Measurements from ENCODE around the gene SF3B4. TPM values are rescaled to one million over a fixed set of nuclear protein-coding genes. Genes with fewer than 3 reads are reported as not detected.

Gene SF3B4
- total RNA-seq, 5 donors from 2014 or later (not counting 1 experiment from before 2014, with no cell fraction given) = 45.3 to 54.6 (median 51.6) TPM

GRCh38 chr1:149936992-149937705, 9.5 kb upstream of the SF3B4 start:
- H3K4me3 Mint-ChIP-seq = no peak overlapping the region
- CTCF ChIA-PET = no interaction called here
- ATAC-seq (replicated peaks in 1 of 4) = no peak

GRCh38 chr1:149936170-149936991, 8.8 kb upstream of the SF3B4 start, which contains the start of gene MTMR11:
TSS of gene MTMR11 (minus strand) at chr1:149936879. CDS start at chr1:149936647, 232 bp downstream.
- POLR2A ChIA-PET = no interaction called here
- H3K4me3 ChIP-seq (ENCODE audit: control insufficient read depth in 1 of 2, extremely low read depth in 1 of 2, low read length in 1 of 2) = no peak within 1 kb of the TSS
- peak within 1 kb of the TSS in 1 of 2 donors; percentile 34 for H3K27ac Mint-ChIP-seq

More at GRCh38 chr1:149936992-149937705, 9.5 kb upstream of the SF3B4 start:
- Histone ChIP-seq H3K9me3 (no peaks in the 10 kb centered on the region), H3K27me3 (replicated peaks in 1 of 2; ENCODE audit: control insufficient read depth in 2 of 2, extremely low read depth in 1 of 2, insufficient read depth in 2 of 2, low read length in 1 of 2) (peaks cover 0 to 3% of the 10 kb centered on the region in 2 experiments), H3K27ac (ENCODE audit: low read length) (no peak overlapping the region), H3K4me3 (ENCODE audit: control insufficient read depth in 1 of 2, extremely low read depth in 1 of 2, low read length in 1 of 2) (no peak overlapping the region), H3K4me1 (ENCODE audit: control insufficient read depth in 1 of 2, extremely low read depth in 1 of 2, insufficient read depth in 2 of 2, low read length in 2 of 2) (peaks cover 6 to 13% of the 10 kb centered on the region in 2 experiments), H3K36me3 (ENCODE audit: control insufficient read depth in 2 of 2, extremely low read depth in 1 of 2, insufficient read depth in 1 of 2, low read length in 1 of 2) (no peaks in the 10 kb centered on the region)
- Mint-ChIP-seq H3K4me1 (peaks cover 8 to 21% (median 19%) of the 10 kb centered on the region in 3 donors), H3K9me3 (no peaks in the 10 kb centered on the region), H3K36me3 (no peaks in the 10 kb centered on the region), H3K27me3 (peaks cover under 1 to 4% of the 10 kb centered on the region in 2 donors), H3K27ac (peak overlapping the region in 1 of 2 donors; percentile 34)
- POLR2A ChIA-PET = no interaction called here
- 100% methylated on average over 3 of the region's 8 CpGs for WGBS (ENCODE audit: insufficient coverage)
- DNase-seq = no peak

GRCh38 chr1:149934356-149934755, 6.8 kb upstream of the SF3B4 start:
- POLR2A ChIA-PET = interaction anchor here in 1 of 2 donors (0.6 kb wide), 1 partner anchor 269 kb away, joined by 6 read pairs; no protein-coding TSS in a partner anchor
- CTCF ChIA-PET = no interaction called here
- Histone ChIP-seq H3K36me3 (ENCODE audit: control insufficient read depth in 2 of 2, extremely low read depth in 1 of 2, insufficient read depth in 1 of 2, low read length in 1 of 2) (no peaks in the 10 kb centered on the region), H3K27ac (ENCODE audit: low read length) (no peak overlapping the region), H3K4me1 (ENCODE audit: control insufficient read depth in 1 of 2, extremely low read depth in 1 of 2, insufficient read depth in 2 of 2, low read length in 2 of 2) (peaks cover 6 to 13% of the 10 kb centered on the region in 2 experiments), H3K4me3 (ENCODE audit: control insufficient read depth in 1 of 2, extremely low read depth in 1 of 2, low read length in 1 of 2) (no peak overlapping the region), H3K9me3 (no peaks in the 10 kb centered on the region), H3K27me3 (replicated peaks in 1 of 2; ENCODE audit: control insufficient read depth in 2 of 2, extremely low read depth in 1 of 2, insufficient read depth in 2 of 2, low read length in 1 of 2) (peaks cover 0 to 3% of the 10 kb centered on the region in 2 experiments)
- ATAC-seq (replicated peaks in 1 of 4) (no peak), DNase-seq (no peak)
- peaks cover 8 to 25% (median 19%) of the 10 kb centered on the region in 3 donors for H3K4me1 Mint-ChIP-seq
- H3K36me3 Mint-ChIP-seq = no peaks in the 10 kb centered on the region
- WGBS (ENCODE audit: insufficient coverage) = no CpG with 5 or more reads among the region's 2 CpGs
- peaks cover 2 to 4% of the 10 kb centered on the region in 2 donors for H3K27me3 Mint-ChIP-seq
- H3K4me3 Mint-ChIP-seq = no peak overlapping the region
- no peak overlapping the region for H3K27ac Mint-ChIP-seq
- no peaks in the 10 kb centered on the region for H3K9me3 Mint-ChIP-seq

More at GRCh38 chr1:149936170-149936991, 8.8 kb upstream of the SF3B4 start, which contains the start of gene MTMR11:
- Mint-ChIP-seq H3K4me1 (peaks cover 8 to 21% (median 21%) of the 10 kb centered on the region in 3 donors), H3K4me3 (no peak within 1 kb of the TSS), H3K9me3 (no peaks in the 10 kb centered on the region), H3K36me3 (no peaks in the 10 kb centered on the region), H3K27me3 (peaks cover 2 to 4% of the 10 kb centered on the region in 2 donors)
- CTCF ChIA-PET = no interaction called here
- no peak for DNase-seq
- peaks cover 0 to 3% of the 10 kb centered on the region in 2 experiments for H3K27me3 ChIP-seq (replicated peaks in 1 of 2; ENCODE audit: control insufficient read depth in 2 of 2, extremely low read depth in 1 of 2, insufficient read depth in 2 of 2, low read length in 1 of 2)
- ATAC-seq (replicated peaks in 1 of 4) = no peak
- no peaks in the 10 kb centered on the region for H3K9me3 ChIP-seq
- peaks cover 6 to 13% of the 10 kb centered on the region in 2 experiments for H3K4me1 ChIP-seq (ENCODE audit: control insufficient read depth in 1 of 2, extremely low read depth in 1 of 2, insufficient read depth in 2 of 2, low read length in 2 of 2)
- no peak within 1 kb of the TSS for H3K27ac ChIP-seq (ENCODE audit: low read length)
- no peaks in the 10 kb centered on the region for H3K36me3 ChIP-seq (ENCODE audit: control insufficient read depth in 2 of 2, extremely low read depth in 1 of 2, insufficient read depth in 1 of 2, low read length in 1 of 2)
- 92% methylated on average over 2 of the region's 18 CpGs for WGBS (ENCODE audit: insufficient coverage)

- Mint-ChIP-seq H3K36me3 (no peaks in the 10 kb centered on the region), H3K4me3 (no peak overlapping the region), H3K4me1 (peaks cover 14 to 30% (median 23%) of the 10 kb centered on the region in 3 donors), H3K9me3 (no peaks in the 10 kb centered on the region), H3K27me3 (peaks cover 2 to 4% of the 10 kb centered on the region in 2 donors), H3K27ac (no peak overlapping the region)
- ChIA-PET POLR2A (interaction anchor here in 1 of 2 donors (0.5 kb wide), 1 partner anchor 244 kb away, joined by 5 read pairs; no protein-coding TSS in a partner anchor), CTCF (no interaction called here)
- Histone ChIP-seq H3K9me3 (no peaks in the 10 kb centered on the region), H3K4me1 (ENCODE audit: control insufficient read depth in 1 of 2, extremely low read depth in 1 of 2, insufficient read depth in 2 of 2, low read length in 2 of 2) (peaks cover 10 to 17% of the 10 kb centered on the region in 2 experiments), H3K36me3 (ENCODE audit: control insufficient read depth in 2 of 2, extremely low read depth in 1 of 2, insufficient read depth in 1 of 2, low read length in 1 of 2) (no peaks in the 10 kb centered on the region), H3K27ac (ENCODE audit: low read length) (no peak overlapping the region), H3K4me3 (ENCODE audit: control insufficient read depth in 1 of 2, extremely low read depth in 1 of 2, low read length in 1 of 2) (no peak overlapping the region), H3K27me3 (replicated peaks in 1 of 2; ENCODE audit: control insufficient read depth in 2 of 2, extremely low read depth in 1 of 2, insufficient read depth in 2 of 2, low read length in 1 of 2) (peaks cover 0 to 3% of the 10 kb centered on the region in 2 experiments)
- no peak for ATAC-seq (replicated peaks in 1 of 4)
- 100% methylated on average over 4 of the region's 4 CpGs for WGBS (ENCODE audit: insufficient coverage)
- DNase-seq = no peak
Observed at GRCh38 chr1:149933208-149933607, 5.6 kb upstream of the SF3B4 start.

- H3K27ac ChIP-seq (ENCODE audit: low read length) = no peak overlapping the region
- H3K4me3 Mint-ChIP-seq = no peak overlapping the region
- peaks cover 7 to 14% of the 10 kb centered on the region in 2 experiments for H3K4me1 ChIP-seq (ENCODE audit: control insufficient read depth in 1 of 2, extremely low read depth in 1 of 2, insufficient read depth in 2 of 2, low read length in 2 of 2)
- peaks cover 2 to 4% of the 10 kb centered on the region in 2 donors for H3K27me3 Mint-ChIP-seq
- peaks cover 3% of the 10 kb centered on the region for H3K36me3 Mint-ChIP-seq
- H3K27ac Mint-ChIP-seq = no peak overlapping the region
- H3K27me3 ChIP-seq (replicated peaks in 1 of 2; ENCODE audit: control insufficient read depth in 2 of 2, extremely low read depth in 1 of 2, insufficient read depth in 2 of 2, low read length in 1 of 2) = peaks cover 0 to 3% of the 10 kb centered on the region in 2 experiments
- WGBS (ENCODE audit: insufficient coverage) = 96% methylated on average over 4 of the region's 8 CpGs
- H3K36me3 ChIP-seq (ENCODE audit: control insufficient read depth in 2 of 2, extremely low read depth in 1 of 2, insufficient read depth in 1 of 2, low read length in 1 of 2) = no peaks in the 10 kb centered on the region
- peaks cover 17 to 29% (median 20%) of the 10 kb centered on the region in 3 donors for H3K4me1 Mint-ChIP-seq
- H3K9me3 Mint-ChIP-seq = no peaks in the 10 kb centered on the region
- ATAC-seq (replicated peaks in 1 of 4) (no peak), DNase-seq (no peak)
- ChIA-PET CTCF (interaction anchor here in 1 of 2 donors (0.7 kb wide), 1 partner anchor 689 kb away, joined by 3 read pairs; no protein-coding TSS in a partner anchor), POLR2A (no interaction called here)
- H3K9me3 ChIP-seq = no peaks in the 10 kb centered on the region
- no peak overlapping the region for H3K4me3 ChIP-seq (ENCODE audit: control insufficient read depth in 1 of 2, extremely low read depth in 1 of 2, low read length in 1 of 2)
Observed at GRCh38 chr1:149932474-149932873, 4.9 kb upstream of the SF3B4 start.

GRCh38 chr1:149931212-149931790, 3.7 kb upstream of the SF3B4 start:
- ChIA-PET CTCF (no interaction called here), POLR2A (no interaction called here)
- Mint-ChIP-seq H3K36me3 (peaks cover 4% of the 10 kb centered on the region), H3K4me1 (peaks cover 24 to 31% (median 24%) of the 10 kb centered on the region in 3 donors), H3K9me3 (no peaks in the 10 kb centered on the region), H3K27me3 (peaks cover 2 to 4% of the 10 kb centered on the region in 2 donors), H3K27ac (no peak overlapping the region), H3K4me3 (no peak overlapping the region)
- H3K36me3 ChIP-seq (ENCODE audit: control insufficient read depth in 2 of 2, extremely low read depth in 1 of 2, insufficient read depth in 1 of 2, low read length in 1 of 2) = peaks cover 2% of the 10 kb centered on the region in 2 donors
- H3K4me1 ChIP-seq (ENCODE audit: control insufficient read depth in 1 of 2, extremely low read depth in 1 of 2, insufficient read depth in 2 of 2, low read length in 2 of 2) = peaks cover 13 to 21% of the 10 kb centered on the region in 2 experiments
- H3K27ac ChIP-seq (ENCODE audit: low read length) = no peak overlapping the region
- no peak overlapping the region for H3K4me3 ChIP-seq (ENCODE audit: control insufficient read depth in 1 of 2, extremely low read depth in 1 of 2, low read length in 1 of 2)
- H3K27me3 ChIP-seq (replicated peaks in 1 of 2; ENCODE audit: control insufficient read depth in 2 of 2, extremely low read depth in 1 of 2, insufficient read depth in 2 of 2, low read length in 1 of 2) = peaks cover 0 to 3% of the 10 kb centered on the region in 2 experiments
- no peaks in the 10 kb centered on the region for H3K9me3 ChIP-seq
- DNase-seq = no peak
- ATAC-seq (replicated peaks in 1 of 4) = no peak
- WGBS (ENCODE audit: insufficient coverage) = 97% methylated on average over 10 of the region's 13 CpGs
